Stimulated activated CD4-positive, alpha-beta T cell treated with anti-CD3 and anti-CD28 coated beads, Interleukin-12 subunit alpha, Interleukin-12 subunit beta, amount 100 ng/mL, for 48 hours (primary cell): ENCODE data around the gene ITGA11.

ENCODE experiments used
- DNase-seq, 3 donors: peaks; one replicate each; pipeline ENCODE4 v3.0.0-alpha.2; 2020; ENCODE audit warnings: low read depth in 2 of 3, low spot score in 1 of 3

Gene ITGA11

GRCh38 chr15:68316061-68316804 is 115.7 kb downstream of the ITGA11 start:
- DNase-seq: no peak

- DNase-seq: no peak
Observed at GRCh38 chr15:68315495-68316031, 116.4 kb downstream of the ITGA11 start.

- no peak for DNase-seq
Observed at GRCh38 chr15:68315035-68315434, 116.9 kb downstream of the ITGA11 start.

GRCh38 chr15:68314563-68314962 is 117.4 kb downstream of the ITGA11 start:
- DNase-seq: no peak

DNA sequence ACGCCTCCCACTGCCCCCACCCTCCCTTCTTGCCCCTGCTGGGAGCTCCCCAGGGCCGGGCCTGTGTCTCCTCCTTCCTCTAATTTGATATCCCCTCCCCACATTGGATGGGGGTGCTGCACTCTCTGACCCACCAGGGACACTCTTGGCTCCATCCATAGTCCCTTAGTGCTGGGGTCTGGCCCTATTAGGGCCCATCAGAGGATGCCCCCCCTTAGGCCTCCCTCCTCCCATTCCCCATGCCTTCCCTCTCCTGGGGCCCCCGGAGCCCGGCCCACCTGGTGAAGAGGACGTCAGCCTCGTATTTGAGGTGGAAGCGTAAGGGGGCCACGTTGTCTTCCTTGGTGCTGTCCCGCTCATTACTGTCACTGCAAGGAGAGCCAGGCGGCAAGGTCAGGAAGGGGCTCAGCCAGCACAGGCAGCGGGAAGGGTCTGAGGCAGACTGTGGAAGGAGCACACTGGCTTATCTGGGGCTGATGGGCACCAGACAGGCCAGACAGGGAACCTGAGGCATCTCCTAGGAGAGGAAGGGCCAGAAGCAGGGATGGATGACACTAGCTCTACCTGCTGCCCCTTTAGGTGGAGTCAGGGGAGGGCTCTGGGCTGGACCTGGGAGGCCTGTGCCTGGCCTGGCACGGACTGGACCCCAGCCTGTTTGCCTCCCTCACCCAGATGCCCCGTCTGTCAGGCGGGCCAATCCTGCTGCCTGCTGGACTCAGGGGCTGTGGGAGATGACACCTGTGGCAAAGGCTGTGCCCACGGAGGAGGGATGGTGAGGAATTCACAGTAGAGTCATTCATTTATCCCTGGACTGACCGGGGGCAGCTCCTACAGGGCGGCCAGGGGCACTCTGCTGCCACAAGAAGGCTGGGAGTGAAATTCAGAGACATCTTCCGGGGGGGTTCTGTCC is 118.2 kb downstream of the ITGA11 start:
- no peak for DNase-seq

DNA sequence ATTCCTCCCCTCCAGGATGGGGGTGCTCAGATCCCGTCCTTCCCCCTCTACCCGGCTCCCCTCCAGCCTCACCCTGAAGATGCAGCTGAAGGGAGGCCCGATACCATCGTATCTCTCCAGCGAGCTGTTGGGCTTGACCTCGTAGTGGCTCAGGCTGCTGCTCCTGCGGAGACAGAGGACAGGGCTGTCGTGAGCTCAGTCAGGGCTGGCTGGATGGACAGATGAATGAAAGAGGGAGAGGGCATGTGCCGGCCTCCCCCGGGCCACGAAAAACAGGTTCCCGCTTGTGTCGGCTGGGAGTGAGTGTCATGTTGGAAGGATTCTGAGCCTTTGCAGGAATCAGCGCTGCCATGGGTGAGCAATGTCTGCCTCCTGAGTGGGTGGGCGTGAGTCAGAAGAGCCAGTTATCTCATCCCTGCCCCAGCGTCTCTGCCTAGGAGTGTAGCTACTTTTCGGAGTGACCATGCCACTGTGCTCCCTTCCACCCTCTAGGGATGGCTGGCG is 119.2 kb downstream of the ITGA11 start:
- no peak for DNase-seq

DNA sequence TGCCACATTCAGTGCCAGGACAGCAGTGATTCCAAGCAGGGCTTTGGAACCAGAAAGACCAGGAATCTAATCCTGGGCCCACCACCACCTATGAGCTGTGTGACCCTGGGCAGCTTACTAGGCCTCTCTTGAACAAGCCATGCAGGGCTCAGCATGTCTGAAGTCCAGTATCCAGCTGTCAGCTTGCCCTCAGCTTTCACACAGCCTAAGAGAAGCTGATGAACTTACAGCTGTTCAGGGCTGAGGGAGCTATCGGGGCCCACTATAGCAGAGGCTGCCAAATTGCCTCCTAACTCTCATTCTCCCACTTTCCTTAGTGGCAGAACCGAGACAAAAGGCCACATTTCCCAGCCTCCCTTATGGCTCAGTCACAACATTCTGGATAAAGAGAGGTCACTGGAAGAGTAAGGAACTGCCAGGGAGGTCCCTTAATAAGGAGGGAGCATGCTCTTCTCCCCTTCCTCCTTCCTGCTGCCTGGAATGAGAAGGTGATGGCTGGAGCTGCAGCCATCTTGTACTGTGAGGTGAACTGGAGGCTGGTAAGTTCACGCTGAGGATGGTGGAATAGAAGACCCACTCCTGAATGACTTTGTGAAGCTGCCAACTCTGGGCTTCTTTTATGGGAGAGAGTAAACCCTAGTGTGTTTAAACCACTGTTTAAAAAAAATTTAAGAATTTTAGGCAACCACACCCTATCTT is 120.0 kb downstream of the ITGA11 start:
- DNase-seq: no peak

DNA sequence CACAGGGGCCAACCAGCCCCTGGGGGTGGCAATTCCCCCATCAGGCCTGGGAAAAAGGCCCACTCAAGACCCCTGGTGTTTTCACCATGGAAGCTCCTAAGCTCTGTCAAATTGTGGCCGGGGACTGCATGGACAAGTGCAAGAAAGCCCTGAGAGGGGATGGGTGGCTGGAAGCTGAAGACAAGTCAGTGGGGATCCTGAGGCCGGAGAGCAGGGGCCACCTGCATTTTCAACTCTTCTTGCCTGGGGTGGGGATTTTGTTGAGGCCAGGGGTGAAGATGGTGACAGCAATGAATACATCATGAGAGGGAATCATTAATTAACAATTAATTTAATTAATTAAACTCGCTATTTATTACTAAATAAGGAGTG is 120.5 kb downstream of the ITGA11 start:
- no peak for DNase-seq

DNA sequence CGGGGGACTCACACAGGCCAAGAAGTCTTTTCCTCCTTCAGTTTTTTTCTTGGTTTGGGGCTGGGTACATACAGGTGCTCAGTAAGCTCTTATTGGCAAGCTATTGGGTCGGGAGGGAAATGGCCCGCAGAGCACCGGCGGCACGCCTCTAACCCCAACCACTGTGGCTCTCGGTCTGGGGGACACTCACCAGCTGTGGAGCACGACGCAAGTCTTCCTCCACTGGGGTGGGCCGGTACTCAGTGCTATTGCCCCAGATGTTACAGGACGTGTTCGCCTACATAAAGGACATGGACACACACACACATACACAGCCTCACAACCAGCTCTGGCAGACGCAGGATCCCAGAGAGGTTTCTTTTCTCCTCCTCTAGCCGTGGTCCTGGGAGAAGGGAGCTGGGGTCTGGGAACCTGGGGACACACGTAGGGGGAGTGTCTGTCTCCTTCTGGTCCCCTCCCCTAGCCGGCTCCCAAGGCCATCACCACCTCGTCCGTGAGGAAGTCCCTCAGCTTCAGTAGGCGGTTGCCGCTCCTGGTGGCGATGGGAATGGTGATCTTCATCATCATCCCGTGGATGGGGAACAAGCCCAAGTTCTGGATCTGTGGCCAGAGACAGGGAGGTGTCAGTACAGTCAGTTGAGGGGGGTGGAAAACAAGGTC is 121.0 kb downstream of the ITGA11 start:
- no peak for DNase-seq

DNA sequence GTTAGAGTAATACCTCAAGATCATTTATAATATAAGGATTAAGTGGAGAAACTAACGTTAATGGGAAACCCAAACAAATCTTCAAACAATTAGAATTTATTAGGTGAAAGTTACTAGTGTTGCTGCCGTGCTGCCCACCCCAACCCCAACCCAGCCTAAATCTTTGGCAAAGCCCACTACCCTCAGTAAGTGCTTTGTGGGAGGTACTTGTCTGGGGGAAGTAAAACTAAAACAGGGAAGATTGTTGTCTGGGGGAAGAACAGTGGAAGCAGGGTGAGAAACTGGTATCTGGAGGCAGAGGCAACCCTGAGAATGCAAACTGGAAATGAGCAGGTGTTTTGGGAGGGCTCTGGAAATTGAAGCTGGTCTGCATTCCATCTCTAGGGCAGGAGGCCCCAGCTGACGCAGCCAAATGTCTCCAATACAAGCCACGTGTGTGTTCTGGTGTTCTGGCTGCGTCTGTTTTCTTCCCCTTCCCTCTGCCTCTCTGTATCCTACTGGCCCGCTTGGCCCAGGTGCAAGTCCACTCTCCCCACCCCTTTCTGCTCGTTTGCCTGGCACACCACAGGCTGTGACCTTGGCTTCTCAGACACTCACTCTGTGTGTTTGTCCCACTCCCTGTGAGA is 121.7 kb downstream of the ITGA11 start:
- no peak for DNase-seq

GRCh38 chr15:68309024-68309423 is 122.9 kb downstream of the ITGA11 start:
- no peak for DNase-seq

DNA sequence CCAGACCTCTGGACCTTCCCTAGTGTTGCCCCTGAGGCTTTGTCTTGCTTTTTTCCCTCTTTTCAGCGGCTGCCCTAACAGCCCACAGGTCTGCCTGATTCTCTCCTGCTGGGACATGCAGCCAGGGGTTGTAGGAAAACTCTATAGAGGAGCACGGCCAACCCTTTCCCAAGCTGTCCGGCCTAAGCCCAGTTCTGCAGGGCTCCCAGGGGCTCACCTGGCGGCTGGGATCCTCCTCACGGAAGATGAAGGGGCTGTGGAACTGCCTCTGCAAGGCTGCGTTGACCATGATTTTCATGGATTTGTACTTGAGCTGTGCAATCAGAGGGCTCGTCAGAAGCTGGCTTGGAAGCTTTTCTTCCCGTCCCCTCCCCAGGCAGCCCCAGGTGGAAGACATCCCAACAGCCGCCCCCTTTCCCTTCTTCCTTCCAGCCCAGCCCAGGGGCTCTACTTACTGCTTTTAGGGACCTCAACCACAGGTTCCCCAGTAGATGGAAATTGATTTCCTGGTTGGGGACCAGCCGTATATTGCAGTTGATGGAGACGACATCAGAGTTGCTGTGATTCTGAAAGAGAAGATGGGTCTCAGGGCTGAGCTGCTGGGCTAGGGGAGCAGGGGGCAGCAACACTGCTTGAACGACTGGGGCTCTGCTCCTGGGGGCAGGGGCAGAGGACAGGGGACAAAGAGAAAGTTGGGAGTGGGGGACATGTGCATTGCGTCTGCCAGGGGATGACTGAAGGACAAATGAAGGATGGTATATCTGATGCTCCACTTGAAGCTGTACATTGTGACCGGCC is 124.6 kb downstream of the ITGA11 start:
- DNase-seq: no peak

DNA sequence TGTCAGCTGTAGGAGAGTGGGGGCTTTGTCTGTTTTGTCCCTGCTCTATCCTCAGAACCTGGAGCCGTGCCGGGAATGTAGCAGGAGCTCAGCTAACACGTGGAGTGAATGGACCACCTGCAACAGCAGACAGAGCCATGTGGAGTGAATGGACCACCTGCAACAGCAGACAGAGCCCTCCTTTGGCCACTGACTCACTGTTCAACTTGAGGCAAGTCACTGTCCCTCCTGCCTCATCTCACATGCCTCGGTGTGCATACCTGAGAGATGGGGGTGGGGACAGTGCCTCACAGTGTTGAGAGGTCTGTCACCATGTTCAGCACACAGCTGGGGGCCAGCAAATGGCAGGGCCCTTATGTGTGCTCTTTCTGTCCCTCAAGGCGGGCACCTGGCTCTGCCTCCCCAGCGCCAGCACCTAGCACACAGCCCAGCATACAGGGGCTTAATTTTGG is 126.5 kb downstream of the ITGA11 start:
- no peak for DNase-seq

- DNase-seq: no peak
Observed at GRCh38 chr15:68304589-68305337, 127.2 kb downstream of the ITGA11 start.

- no peak for DNase-seq
Observed at GRCh38 chr15:68303560-68304436, 128.2 kb downstream of the ITGA11 start.

DNA sequence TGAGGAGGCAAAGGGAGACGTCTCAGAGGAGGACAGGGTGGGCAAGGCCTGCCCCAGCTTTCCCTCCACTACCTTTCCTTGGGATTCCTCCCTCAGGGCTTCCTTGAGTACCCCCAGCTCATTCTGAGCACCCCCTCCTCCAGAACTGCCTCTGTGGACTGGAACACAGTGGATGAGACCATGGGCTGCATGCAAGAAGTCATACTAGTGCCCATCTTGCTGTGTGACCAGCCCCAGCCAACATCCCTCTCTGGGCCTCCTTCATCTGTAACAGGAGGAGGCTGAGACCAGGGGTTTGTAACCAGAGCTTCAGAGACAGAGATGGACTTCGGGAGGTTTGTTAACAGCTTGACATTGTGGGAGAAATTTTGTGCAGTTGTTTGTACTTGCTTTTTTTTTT is 128.8 kb downstream of the ITGA11 start:
- DNase-seq: no peak

DNA sequence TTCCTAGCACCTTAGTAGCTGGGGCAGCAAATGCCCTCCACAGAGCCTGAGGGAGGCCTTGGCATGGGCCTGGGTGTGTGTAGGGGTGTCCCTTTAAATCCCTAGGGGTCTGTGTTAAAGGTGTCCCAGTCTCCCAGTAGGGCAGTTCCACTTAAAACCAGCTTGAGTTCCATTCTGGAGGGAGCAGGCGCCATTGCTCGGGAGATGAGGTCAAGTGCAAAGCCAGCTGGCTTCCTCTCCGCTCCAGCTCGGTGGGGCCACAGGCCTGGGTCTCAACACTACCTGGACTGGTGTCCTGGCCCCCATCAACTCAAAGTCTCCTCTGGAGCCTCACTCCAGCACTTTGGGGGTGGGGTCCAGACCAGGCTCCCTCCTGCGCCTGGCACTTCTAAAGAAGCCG is 129.2 kb downstream of the ITGA11 start:
- no peak for DNase-seq

- no peak for DNase-seq
Observed at GRCh38 chr15:68301301-68301700, 130.7 kb downstream of the ITGA11 start.
